Activated naive CD8-positive, alpha-beta T cell treated with anti-CD3 and anti-CD28 coated beads for 36 hours (primary cell): Measurements from ENCODE around the gene VPS37B. TPM values are rescaled to one million over a fixed set of nuclear protein-coding genes. Genes with fewer than 3 reads are reported as not detected.
"Not testable (repeated sequence)": the region's sequence is repeated elsewhere in the genome, so short reads cannot be mapped to it uniquely, and the experiment has no call there.

Source experiments
- DNase-seq: peaks from one replicate; pipeline ENCODE4 v3.0.0; 2021
- H3K27ac Mint-ChIP-seq: one replicate; pipeline ENCODE4 v1.8.0; 2022; ENCODE audit warnings: mild to moderate bottlenecking, moderate library complexity, mixed read lengths
- H3K27me3 Mint-ChIP-seq: one replicate; pipeline ENCODE4 v1.8.0; 2022; ENCODE audit warnings: mild to moderate bottlenecking, mixed read lengths
- H3K36me3 Mint-ChIP-seq: one replicate; pipeline ENCODE4 v1.8.0; 2021; ENCODE audit warnings: mild to moderate bottlenecking, mixed read lengths
- H3K4me1 Mint-ChIP-seq: one replicate; pipeline ENCODE4 v1.8.0; 2021; ENCODE audit warnings: mixed read lengths
- H3K4me3 Mint-ChIP-seq: one replicate; pipeline ENCODE4 v1.8.0; 2022; ENCODE audit warnings: mild to moderate bottlenecking, moderate library complexity, mixed read lengths
- H3K9me3 Mint-ChIP-seq: one replicate; pipeline ENCODE4 v1.8.0; 2022; ENCODE audit warnings: mixed read lengths
- total RNA-seq, 2 experiments: library from RNA; stranded (reverse); gene quantifications; one replicate each; pipeline ENCODE4 v1.2.3, GENCODE V29; 2021

Gene VPS37B, protein sequence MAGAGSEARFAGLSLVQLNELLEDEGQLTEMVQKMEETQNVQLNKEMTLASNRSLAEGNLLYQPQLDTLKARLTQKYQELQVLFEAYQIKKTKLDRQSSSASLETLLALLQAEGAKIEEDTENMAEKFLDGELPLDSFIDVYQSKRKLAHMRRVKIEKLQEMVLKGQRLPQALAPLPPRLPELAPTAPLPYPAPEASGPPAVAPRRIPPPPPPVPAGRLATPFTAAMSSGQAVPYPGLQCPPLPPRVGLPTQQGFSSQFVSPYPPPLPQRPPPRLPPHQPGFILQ
- total RNA-seq = 10 to 100 TPM; 27.0 to 28.2 TPM

- DNase-seq = peak; percentile 89
- Mint-ChIP-seq H3K9me3 (peaks cover 3% of the 10 kb centered on the region), H3K4me3 (peak within 1 kb of the TSS; percentile 93), H3K27ac (peak within 1 kb of the TSS; percentile 93), H3K36me3 (peaks cover 31% of the 10 kb centered on the region), H3K27me3 (peaks cover 3% of the 10 kb centered on the region), H3K4me1 (peaks cover 85% of the 10 kb centered on the region)
These were observed at the start of gene VPS37B for GRCh38 chr12:122895704-122896636. Gene VPS37B, minus strand, starts transcription at chr12:122896124. Its CDS starts 62 bp downstream, at chr12:122896062.

GRCh38 chr12:122944605-122945592 lies 49.0 kb upstream of the VPS37B start:
- Mint-ChIP-seq H3K27ac (no peak overlapping the region), H3K27me3 (no peaks in the 10 kb centered on the region), H3K4me1 (peaks cover 27% of the 10 kb centered on the region), H3K9me3 (no peaks in the 10 kb centered on the region), H3K4me3 (no peak overlapping the region), H3K36me3 (no peaks in the 10 kb centered on the region)
- no peak for DNase-seq

GRCh38 chr12:122943196-122943595 lies 47.3 kb upstream of the VPS37B start:
- H3K4me1 Mint-ChIP-seq = peaks cover 27% of the 10 kb centered on the region
- H3K36me3 Mint-ChIP-seq = no peaks in the 10 kb centered on the region
- H3K27me3 Mint-ChIP-seq = no peaks in the 10 kb centered on the region
- H3K9me3 Mint-ChIP-seq = no peaks in the 10 kb centered on the region
- no peak overlapping the region for H3K4me3 Mint-ChIP-seq
- H3K27ac Mint-ChIP-seq = no peak overlapping the region
- no peak for DNase-seq

DNA sequence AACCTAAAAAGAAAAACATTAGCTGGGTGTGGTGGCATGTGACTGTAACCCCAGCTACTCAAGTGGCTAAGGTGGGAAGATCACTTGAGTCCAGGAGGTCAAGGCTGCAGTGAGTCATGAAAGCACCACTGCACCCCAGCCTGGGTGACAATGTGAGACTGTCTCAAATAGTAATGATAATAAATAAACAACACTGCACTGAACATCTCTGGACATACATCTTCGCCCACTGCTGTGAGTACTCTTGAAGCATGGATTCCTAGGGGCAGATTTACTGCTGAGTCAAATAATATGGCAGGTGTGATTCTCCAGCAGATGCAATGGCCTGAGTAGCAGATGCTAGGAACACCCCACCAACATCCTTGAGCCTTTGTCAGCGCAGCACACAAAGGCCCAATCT lies 46.7 kb upstream of the VPS37B start:
- no peak overlapping the region for H3K27ac Mint-ChIP-seq
- H3K9me3 Mint-ChIP-seq = no peaks in the 10 kb centered on the region
- no peak for DNase-seq
- no peak overlapping the region for H3K4me3 Mint-ChIP-seq
- H3K36me3 Mint-ChIP-seq = no peaks in the 10 kb centered on the region
- H3K4me1 Mint-ChIP-seq = peaks cover 23% of the 10 kb centered on the region
- H3K27me3 Mint-ChIP-seq = no peaks in the 10 kb centered on the region

DNA sequence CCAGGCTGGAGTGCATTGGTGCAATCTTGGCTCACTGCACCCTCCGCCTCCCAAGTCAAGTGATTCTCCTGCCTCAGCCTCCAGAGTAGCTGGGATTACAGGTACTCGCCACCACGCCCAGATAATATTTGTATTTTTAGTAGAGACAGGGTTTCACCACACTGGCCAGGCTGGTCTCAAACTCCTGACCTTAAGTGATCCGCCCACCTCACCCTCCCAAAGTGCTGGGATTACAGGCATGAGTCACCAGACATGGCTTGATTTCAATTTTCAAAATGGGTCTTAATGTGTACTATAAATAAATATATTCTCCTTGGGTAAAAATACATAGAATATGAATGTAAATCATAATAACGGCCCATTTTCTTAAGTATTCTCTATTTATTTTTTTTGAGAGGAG lies 45.4 kb upstream of the VPS37B start:
- not testable (repeated sequence) for H3K27ac Mint-ChIP-seq, H3K27me3 Mint-ChIP-seq, DNase-seq, H3K9me3 Mint-ChIP-seq, H3K4me3 Mint-ChIP-seq, H3K36me3 Mint-ChIP-seq
- peaks cover 12% of the 10 kb centered on the region for H3K4me1 Mint-ChIP-seq

DNA sequence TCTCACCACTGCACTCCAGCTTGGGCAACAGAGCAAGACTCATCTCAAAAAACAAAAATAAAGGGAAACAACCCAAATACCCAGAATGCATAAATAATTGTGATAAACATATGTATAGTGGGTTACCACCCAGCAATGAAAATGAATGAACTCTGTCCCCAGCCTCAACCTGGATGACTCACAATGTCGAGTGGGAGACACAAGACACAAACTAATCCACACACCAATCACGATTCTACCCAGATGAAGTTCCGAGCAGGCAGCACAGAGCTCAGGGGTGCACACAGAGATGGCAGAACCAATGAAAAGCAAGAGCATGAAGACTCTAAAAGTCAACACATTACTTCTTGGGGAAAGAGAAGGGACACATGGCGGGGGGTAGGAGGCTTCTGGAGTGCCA lies 43.2 kb upstream of the VPS37B start:
- Mint-ChIP-seq H3K4me1 (peaks cover 9% of the 10 kb centered on the region), H3K36me3 (no peaks in the 10 kb centered on the region)

DNA sequence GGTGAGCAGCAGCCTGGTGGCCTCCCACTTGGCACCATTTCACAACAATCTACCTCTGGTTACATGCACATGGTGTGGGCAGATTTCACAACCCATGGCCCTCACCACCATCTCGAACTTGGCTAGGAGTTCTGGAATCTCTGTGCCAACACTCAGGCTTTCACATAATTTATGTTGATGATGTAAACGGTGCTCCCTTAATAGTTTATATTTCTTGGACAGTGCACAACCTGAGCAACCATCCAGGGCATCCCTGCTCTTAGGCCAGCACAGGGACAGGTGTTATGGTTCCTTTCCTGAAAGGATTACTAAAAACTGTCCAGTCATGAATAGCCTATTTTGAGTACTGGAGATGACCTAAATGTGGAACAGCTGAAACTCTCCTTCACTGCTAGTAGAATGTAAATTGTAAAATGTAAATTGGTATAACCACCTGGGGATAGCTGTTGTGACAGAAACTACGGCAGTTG lies 41.7 kb upstream of the VPS37B start:
- H3K36me3 Mint-ChIP-seq = no peaks in the 10 kb centered on the region
- no peak overlapping the region for H3K27ac Mint-ChIP-seq
- H3K27me3 Mint-ChIP-seq = no peaks in the 10 kb centered on the region
- peaks cover under 1% of the 10 kb centered on the region for H3K4me1 Mint-ChIP-seq
- no peak overlapping the region for H3K4me3 Mint-ChIP-seq
- no peaks in the 10 kb centered on the region for H3K9me3 Mint-ChIP-seq
- no peak for DNase-seq

More for the DNA sequence above, 43.2 kb upstream of the VPS37B start:
- Mint-ChIP-seq H3K27me3 (no peaks in the 10 kb centered on the region), H3K9me3 (no peaks in the 10 kb centered on the region), H3K4me3 (no peak overlapping the region), H3K27ac (no peak overlapping the region)
- no peak for DNase-seq

DNA sequence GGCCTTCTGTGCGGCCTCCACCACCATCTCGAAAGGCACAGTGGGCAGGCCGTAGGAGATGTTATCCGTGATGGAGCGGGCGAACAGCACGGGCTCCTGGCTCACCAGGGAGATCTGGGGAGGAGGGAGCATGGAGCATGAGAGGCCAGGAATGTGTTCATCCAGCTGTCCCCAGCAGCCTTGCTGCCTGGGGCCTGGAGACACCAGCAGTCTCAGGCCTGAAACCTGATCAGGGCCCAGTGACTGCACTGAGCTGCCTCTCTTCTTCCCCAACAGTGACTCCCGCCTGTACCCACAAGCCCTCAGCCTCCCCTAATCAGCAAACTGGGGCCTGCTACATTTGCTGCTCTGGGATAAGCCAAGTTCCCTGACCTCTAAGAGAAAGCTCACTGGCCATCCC lies 39.4 kb upstream of the VPS37B start:
- Mint-ChIP-seq H3K27ac (no peak overlapping the region), H3K4me3 (no peak overlapping the region), H3K27me3 (no peaks in the 10 kb centered on the region), H3K36me3 (no peaks in the 10 kb centered on the region), H3K9me3 (no peaks in the 10 kb centered on the region), H3K4me1 (no peaks in the 10 kb centered on the region)
- DNase-seq = no peak

DNA sequence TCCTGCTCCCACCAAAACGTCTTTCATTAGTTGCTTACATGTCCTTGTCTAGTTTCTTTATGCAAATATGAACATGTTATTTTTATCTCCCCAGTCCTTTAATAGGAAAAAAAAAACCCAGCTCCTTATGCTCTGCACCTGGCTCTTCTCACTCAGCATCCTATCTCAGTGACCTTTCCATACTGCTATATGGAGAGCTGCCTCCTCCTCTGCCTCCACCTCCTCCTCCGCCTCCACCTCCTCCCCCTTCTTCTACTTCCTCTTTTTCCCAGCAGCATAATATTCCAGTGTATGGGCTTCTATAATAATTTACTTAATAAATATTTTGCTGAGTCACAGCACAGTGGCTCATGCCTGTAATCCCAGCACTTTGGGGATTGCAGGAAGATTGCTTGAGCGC lies 38.8 kb upstream of the VPS37B start:
- Mint-ChIP-seq H3K4me1 (no peaks in the 10 kb centered on the region), H3K27me3 (no peaks in the 10 kb centered on the region), H3K36me3 (no peaks in the 10 kb centered on the region), H3K4me3 (no peak overlapping the region), H3K9me3 (no peaks in the 10 kb centered on the region), H3K27ac (no peak overlapping the region)
- no peak for DNase-seq

DNA sequence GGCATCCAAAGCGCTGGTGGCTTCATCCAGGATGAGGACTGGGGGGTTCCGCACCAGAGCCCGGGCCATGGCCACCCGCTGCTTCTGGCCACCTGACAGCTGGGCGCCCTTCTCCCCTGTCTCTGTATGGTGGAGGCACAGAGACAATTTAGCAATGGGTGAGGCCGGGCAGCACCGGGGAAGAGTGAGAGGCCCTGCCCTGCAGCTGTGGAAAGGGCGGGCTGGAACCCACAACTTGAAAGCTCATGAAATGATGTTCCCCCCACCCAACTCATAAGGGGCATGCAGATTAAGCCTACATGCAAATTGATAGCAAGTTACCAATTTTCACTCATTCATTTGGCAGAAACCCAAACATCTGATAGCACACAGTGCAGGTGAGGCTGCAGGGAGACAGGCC lies 36.3 kb upstream of the VPS37B start:
- peaks cover 5% of the 10 kb centered on the region for H3K4me1 Mint-ChIP-seq
- no peaks in the 10 kb centered on the region for H3K9me3 Mint-ChIP-seq
- H3K36me3 Mint-ChIP-seq = no peaks in the 10 kb centered on the region
- no peak overlapping the region for H3K4me3 Mint-ChIP-seq
- no peak overlapping the region for H3K27ac Mint-ChIP-seq
- no peaks in the 10 kb centered on the region for H3K27me3 Mint-ChIP-seq
- no peak for DNase-seq

DNA sequence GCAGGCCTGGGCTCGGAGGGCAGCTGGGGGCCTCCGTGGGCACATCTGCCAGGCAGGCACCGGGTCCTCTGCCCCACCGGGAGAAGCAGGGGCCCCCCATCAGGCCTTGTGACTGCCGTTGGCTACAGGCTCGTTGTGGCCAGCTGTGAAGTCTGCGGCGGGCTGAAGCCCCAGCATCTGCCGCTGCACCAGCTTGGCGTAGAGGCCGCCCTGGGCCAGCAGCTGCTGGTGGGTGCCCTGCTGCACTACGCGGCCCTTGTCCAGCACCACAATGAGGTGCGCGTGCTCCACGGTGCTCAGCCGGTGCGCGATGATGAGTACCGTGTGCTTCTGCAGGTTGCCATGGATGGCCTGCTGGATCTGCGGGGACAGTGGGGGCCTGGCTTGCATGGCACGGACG lies 33.9 kb upstream of the VPS37B start:
- Mint-ChIP-seq H3K27me3 (no peaks in the 10 kb centered on the region), H3K27ac (no peak overlapping the region), H3K4me1 (peaks cover 8% of the 10 kb centered on the region), H3K4me3 (no peak overlapping the region), H3K9me3 (no peaks in the 10 kb centered on the region), H3K36me3 (no peaks in the 10 kb centered on the region)
- DNase-seq = no peak

DNA sequence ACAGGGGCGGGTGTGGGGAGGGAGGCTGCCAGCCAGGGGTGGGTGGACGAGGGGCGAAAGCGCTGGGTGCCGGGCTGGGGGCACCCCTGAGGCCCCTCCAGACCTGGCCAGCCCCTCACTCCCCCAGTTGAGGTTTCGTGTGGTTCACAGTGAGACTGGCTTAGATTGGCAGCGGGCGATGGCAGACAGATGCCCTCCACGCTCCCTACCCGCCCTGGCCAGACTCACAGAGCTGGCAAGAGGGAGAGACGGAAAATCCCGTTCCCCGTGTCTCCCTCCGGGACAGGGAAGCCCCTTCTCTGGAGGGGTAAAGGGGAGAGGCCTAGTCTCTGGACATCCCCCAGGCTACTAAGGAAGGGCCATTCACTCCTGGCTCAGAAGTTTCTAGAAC lies 33.2 kb upstream of the VPS37B start:
- Mint-ChIP-seq H3K36me3 (no peaks in the 10 kb centered on the region), H3K27me3 (no peaks in the 10 kb centered on the region), H3K27ac (no peak overlapping the region), H3K9me3 (no peaks in the 10 kb centered on the region), H3K4me3 (no peak overlapping the region), H3K4me1 (peaks cover 8% of the 10 kb centered on the region)
- DNase-seq = no peak

DNA sequence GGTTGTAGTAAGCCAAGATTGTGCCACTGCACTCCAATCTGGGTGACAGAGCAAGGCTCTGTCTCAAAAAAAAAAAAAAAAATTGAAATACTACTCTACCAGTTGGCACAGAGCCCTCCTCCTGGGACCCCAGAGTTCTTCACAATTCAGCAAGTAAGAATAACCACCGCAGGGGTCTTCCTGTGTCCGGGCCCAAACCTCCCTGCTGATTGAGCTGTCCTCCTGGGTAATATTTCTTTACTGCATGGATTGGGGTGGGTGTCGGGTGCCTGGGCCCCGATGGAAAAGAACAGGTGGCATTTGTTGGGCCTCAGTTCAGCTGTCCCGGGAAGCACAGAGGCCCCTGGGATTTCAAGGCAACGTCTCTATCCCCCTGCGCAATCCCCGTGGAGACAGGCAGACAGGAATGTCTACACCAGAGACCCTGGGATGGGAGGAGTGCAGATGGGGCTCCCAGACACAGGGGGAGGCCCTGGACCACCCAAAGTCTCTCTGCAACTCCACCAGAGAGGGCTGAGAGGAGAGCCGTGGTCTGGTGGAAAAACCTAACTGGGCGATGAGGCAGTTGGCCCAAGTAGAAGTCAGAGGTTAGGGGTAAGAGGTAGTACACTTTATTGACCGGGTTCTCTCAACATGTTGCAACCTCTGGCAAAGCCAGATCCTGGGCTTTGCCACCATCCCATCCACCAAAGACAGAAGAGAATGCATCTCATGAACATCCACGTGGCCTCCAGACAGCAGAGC lies 32.7 kb upstream of the VPS37B start:
- Mint-ChIP-seq H3K27me3 (no peaks in the 10 kb centered on the region), H3K4me1 (peaks cover 8% of the 10 kb centered on the region), H3K27ac (no peak overlapping the region)

DNA sequence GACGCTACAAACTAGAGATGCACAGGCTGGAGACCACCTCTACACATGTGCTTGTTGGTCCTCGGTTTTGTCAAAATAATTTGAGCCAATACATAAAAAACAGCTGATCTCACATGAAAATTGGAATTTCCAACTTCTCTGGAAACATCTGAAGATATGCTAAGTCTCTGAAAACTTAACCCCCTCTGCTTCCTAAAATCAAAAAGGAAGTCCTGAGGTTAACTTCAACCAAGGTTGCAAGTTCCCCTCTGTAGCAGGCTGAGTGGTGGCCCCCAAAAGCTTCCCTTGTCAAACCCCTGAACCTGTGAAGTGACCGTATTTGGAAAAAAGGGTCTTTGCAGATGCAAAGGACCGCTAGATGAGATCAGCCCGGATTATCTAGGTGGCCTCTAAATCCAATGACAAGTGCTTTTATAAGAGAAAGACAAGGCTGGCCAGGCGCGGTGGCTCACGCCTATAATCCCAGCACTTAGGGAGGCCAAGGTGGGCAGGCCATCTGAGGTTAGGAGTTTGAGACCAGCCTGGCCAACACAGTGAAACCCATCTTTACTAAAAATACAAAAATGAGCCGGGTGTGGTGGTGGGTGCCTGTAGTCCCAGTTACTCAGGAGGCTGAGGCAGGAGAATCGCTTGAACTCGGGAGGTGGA lies 32.0 kb upstream of the VPS37B start:
- no peak for DNase-seq
- Mint-ChIP-seq H3K27me3 (no peaks in the 10 kb centered on the region), H3K4me1 (peaks cover 8% of the 10 kb centered on the region), H3K27ac (no peak overlapping the region), H3K4me3 (no peak overlapping the region), H3K9me3 (no peaks in the 10 kb centered on the region), H3K36me3 (no peaks in the 10 kb centered on the region)

More for the DNA sequence above, 32.7 kb upstream of the VPS37B start:
- no peaks in the 10 kb centered on the region for H3K9me3 Mint-ChIP-seq
- no peaks in the 10 kb centered on the region for H3K36me3 Mint-ChIP-seq
- no peak overlapping the region for H3K4me3 Mint-ChIP-seq
- no peak for DNase-seq
